GM19351 (cell line): ENCODE measurements around the gene ELMO1.

ENCODE experiments used
- ATAC-seq: cut with Tn5 transposase; IDR thresholded peaks from one replicate; pipeline ENCODE4 v1.9.1; 2021; ENCODE audit warnings: mild to moderate bottlenecking, moderate library complexity; ENCODE audit not compliant: unreplicated experiment

The ELMO1 gene

GRCh38 chr7:37410305-37411229 lies 38.1 kb downstream of the ELMO1 start:
- ATAC-seq: no peak

GRCh38 chr7:37409461-37409860 lies 39.2 kb downstream of the ELMO1 start:
- no peak for ATAC-seq

- ATAC-seq: no peak
Observed at GRCh38 chr7:37408291-37409228, 40.1 kb downstream of the ELMO1 start.

GRCh38 chr7:37405603-37406122 lies 43.0 kb downstream of the ELMO1 start:
- ATAC-seq: no peak

- ATAC-seq: no peak
Observed at GRCh38 chr7:37405128-37405527, 43.5 kb downstream of the ELMO1 start.

- no peak for ATAC-seq
Observed at GRCh38 chr7:37399876-37400421, 48.7 kb downstream of the ELMO1 start.

GRCh38 chr7:37398403-37398802 lies 50.3 kb downstream of the ELMO1 start:
- ATAC-seq: no peak

- no peak for ATAC-seq
Observed at GRCh38 chr7:37395618-37396259, 52.9 kb downstream of the ELMO1 start.

GRCh38 chr7:37394158-37394557 lies 54.5 kb downstream of the ELMO1 start:
- ATAC-seq: peak; percentile 86

GRCh38 chr7:37393476-37393875 lies 55.2 kb downstream of the ELMO1 start:
- no peak for ATAC-seq

GRCh38 chr7:37392673-37393017 lies 56.0 kb downstream of the ELMO1 start:
- peak; percentile 6 for ATAC-seq

GRCh38 chr7:37391791-37392672 lies 56.6 kb downstream of the ELMO1 start:
- peak; percentile 40 for ATAC-seq

- ATAC-seq: no peak
Observed at GRCh38 chr7:37390114-37390513, 58.5 kb downstream of the ELMO1 start.

- no peak for ATAC-seq
Observed at GRCh38 chr7:37388811-37389210, 59.9 kb downstream of the ELMO1 start.

GRCh38 chr7:37385787-37386186 lies 62.9 kb downstream of the ELMO1 start:
- no peak for ATAC-seq

- ATAC-seq: no peak
Observed at GRCh38 chr7:37382546-37383088, 66.0 kb downstream of the ELMO1 start.

- ATAC-seq: no peak
Observed at GRCh38 chr7:37380831-37381230, 67.8 kb downstream of the ELMO1 start.

GRCh38 chr7:37379546-37380277 lies 69.0 kb downstream of the ELMO1 start:
- no peak for ATAC-seq

- no peak for ATAC-seq
Observed at GRCh38 chr7:37377231-37377630, 71.4 kb downstream of the ELMO1 start.
